ENCODE measurements around the gene FOXN3.

Gene FOXN3

DNA sequence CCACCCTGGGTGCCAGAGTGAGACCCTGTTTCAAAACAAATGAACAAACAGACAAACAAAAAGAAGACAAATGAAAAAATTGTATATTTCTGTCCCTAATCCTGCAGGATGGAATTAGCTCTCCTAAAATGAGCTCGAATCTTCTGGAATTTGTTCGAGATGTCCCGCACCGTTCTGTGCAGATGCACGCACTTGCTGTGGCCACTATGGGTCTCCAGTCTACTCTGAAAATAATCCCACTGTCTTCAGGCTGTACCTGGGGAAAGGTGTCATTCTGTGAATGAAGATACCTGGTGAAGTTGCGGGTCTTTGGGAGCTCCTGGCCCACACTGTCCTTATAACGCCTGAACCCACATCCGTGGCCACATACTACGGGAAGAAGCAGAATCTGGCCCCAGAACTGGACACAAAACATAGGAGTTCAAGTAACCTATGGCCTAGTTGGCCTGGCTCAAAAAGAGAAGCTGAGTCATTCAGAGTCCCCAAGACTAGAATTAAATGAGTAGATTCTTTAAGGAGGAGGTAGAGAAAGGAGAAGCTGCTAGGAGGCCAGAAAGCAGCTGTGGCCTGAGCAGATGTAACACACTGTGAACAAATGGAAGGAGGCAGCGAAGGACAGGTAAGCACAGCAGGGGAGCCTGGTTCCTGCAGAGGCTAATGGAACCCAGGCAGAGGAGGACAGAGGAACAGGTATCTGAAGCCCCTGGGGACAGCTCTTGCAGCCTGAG, 108.6 kb downstream of the FOXN3 start:
- TF ChIP-seq, protein P1, sequence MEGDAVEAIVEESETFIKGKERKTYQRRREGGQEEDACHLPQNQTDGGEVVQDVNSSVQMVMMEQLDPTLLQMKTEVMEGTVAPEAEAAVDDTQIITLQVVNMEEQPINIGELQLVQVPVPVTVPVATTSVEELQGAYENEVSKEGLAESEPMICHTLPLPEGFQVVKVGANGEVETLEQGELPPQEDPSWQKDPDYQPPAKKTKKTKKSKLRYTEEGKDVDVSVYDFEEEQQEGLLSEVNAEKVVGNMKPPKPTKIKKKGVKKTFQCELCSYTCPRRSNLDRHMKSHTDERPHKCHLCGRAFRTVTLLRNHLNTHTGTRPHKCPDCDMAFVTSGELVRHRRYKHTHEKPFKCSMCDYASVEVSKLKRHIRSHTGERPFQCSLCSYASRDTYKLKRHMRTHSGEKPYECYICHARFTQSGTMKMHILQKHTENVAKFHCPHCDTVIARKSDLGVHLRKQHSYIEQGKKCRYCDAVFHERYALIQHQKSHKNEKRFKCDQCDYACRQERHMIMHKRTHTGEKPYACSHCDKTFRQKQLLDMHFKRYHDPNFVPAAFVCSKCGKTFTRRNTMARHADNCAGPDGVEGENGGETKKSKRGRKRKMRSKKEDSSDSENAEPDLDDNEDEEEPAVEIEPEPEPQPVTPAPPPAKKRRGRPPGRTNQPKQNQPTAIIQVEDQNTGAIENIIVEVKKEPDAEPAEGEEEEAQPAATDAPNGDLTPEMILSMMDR (IDR thresholded peaks at IDR 0.05), result no peak
- TF ChIP-seq ZFX (IDR thresholded peaks at IDR 0.05; ENCODE audit: borderline replicate concordance), result no peak
- H3K27ac ChIP-seq, result no peak overlapping the region

DNA sequence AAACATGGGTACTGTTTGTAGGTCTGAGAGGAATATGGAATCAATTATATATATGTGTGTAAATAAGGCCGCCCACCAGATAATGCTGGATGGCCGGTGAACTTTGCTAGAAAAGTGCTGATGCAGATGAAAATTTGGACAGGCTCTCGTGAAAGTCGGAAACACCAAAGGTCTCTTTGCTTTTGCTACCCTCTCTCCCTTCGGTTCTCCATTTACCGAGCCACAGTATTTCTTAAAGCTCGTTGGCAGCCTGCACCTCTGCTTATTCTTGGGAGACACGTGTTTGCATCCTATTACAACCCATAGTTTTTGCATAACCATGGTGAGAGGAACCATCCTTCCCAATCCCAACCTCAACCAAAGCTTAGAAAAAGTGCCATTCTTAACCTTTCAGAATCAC, 109.6 kb downstream of the FOXN3 start:
- TF ChIP-seq, protein P1 (IDR thresholded peaks at IDR 0.05), result no peak
- no peak for TF ChIP-seq ZFX (IDR thresholded peaks at IDR 0.05; ENCODE audit: borderline replicate concordance)
- H3K27ac ChIP-seq, result no peak overlapping the region

DNA sequence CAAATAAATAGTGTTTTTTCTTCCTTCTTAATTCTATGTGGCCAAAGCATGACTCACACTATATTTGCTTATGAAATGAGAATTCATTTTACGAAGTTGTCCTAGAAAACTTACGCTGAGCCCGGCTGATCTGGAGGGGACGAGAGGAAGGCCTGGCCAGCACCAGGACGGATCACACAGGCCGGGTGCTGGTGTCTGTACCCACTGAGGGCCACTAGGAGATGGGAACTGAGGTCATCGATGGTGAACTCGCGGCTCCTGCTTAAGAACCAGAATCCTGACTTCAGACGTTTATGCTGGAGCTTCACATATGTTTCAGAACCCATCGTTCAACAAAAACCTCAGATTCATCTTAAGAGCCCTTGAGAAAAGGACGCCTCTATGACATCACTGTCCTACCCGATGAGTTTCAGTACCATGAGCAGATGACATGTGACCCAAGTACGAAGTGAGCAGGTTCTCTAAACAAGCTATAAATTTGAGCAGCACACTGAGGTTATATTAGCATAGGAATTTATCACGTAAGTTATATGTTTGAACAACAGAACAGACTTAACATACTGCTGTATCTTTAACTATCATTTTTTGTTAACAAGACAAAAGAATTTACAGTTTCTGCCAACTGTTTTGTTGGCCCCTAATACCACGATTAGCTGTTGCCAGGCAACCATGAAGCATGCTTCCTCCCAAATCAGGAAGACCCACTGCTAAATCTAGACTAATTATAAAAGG, 111.9 kb downstream of the FOXN3 start:
- no peak overlapping the region for H3K27ac ChIP-seq
- TF ChIP-seq, protein P1 (IDR thresholded peaks at IDR 0.05), result no peak
- TF ChIP-seq ZFX (IDR thresholded peaks at IDR 0.05; ENCODE audit: borderline replicate concordance), result no peak

DNA sequence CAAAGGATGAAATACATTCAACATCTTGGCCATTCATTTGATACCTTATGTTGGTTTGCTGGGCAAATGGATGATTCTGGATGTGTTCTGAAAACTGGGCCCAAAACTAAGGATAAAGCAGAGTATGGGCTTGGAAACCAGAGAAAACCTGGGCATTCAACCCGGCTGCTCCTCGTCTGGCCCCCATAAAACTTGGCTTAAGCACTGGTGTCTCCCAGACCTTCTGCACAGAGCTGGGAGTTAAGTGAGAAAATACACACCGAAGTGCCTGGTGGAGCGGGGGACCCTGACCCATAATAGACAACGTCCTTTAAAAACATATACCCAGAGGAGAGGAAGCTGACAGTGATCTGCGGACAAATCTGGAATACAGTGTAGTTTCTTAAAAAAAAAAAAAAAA, 112.5 kb downstream of the FOXN3 start:
- TF ChIP-seq, protein P1 (IDR thresholded peaks at IDR 0.05), result no peak
- H3K27ac ChIP-seq, result no peak overlapping the region

DNA sequence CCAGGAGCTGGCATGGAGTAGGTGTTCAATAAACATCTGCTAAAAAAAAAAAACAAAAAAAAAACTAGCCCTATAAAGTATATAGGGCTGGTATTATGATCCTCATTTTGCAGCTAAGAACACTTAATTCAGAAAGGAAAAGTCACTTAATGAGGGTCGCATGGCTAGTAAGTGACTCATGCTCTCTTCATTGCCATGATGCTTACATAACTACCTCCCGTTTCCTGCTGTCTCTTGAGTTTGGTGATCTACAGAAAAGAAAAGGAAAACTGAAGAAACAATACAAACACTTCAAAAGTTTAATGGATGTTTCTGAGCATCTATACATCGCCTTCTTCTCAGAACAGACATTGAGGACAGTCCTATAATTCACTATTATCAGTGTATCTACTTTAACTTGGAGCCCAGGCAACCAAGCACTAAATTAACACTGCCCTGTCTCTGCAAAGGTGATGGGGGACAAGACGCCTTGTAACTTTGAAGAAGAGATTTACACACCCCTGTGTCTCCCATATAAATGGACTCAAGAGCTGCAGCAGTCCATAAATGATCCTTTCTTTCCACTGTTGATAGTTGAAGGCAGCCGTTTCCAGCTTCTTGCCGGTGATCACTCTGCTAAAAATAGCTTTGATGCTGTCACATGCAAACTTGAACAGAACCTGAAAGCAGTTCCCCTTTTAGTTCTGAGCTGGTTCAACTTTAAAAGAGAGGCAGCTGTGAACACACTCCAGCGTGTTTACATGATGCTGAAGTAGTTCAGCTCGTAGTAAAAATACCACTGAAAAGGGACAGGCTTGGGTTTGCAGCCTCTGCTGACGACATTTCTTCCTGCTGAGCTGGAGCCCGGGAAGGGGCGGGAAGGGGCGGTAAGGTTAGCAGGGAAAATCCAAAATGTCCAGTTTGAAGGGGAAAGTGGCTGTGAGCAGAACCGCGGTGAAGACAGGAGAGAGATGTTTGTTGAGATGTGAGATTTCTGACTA, 113.3 kb downstream of the FOXN3 start:
- no peak overlapping the region for H3K27ac ChIP-seq
- no peak for TF ChIP-seq ZFX (IDR thresholded peaks at IDR 0.05; ENCODE audit: borderline replicate concordance)

DNA sequence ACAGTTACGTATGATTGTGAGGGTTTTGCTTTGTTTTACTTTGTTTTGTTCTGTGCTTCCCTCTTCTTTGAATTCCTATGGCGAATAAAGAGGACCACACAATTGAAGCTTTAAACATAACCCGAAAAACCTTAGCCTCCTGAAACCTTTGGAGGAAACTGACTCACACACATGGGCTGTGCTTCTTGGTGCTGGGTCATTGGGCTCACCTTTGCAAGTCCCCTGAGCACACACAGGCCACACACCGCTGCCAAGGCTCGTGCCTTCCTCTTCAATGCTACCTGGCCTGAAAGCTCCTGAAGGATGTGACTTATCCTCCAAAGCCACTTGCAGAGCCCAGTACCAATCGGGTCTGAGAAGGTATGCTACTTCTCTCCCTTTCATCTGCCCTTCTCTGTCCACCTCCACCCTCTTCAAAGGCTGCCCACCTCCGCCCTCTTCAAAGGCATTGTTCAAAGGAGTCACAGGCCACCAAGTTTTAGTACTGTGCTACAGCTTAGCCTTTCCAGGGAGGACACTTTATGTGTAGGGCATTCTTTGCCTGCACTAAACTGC, 114.6 kb downstream of the FOXN3 start:
- H3K27ac ChIP-seq, result no peak overlapping the region
- no peak for TF ChIP-seq ZFX (IDR thresholded peaks at IDR 0.05; ENCODE audit: borderline replicate concordance)
- TF ChIP-seq, protein P1 (IDR thresholded peaks at IDR 0.05), result no peak

DNA sequence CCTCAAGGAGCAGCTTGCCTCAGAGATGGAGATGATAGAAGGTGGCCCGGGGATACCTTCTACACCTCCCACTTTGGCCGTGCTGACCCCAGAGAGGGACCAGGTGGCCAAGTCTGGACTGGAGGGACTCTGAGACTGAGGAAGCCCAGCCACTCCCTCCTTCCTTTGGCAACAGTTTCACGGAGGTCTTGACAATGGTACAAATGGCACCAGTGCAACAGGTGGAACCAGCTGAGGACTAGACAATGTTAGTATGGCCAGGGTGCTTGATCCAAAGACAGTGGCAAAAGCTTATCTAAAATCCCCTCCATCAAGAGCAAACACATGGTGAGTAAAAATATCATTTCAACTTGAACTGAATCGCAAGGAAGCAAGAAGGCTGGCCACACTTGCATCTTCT, 117.4 kb downstream of the FOXN3 start:
- H3K27ac ChIP-seq, result no peak overlapping the region
- TF ChIP-seq ZFX (IDR thresholded peaks at IDR 0.05; ENCODE audit: borderline replicate concordance), result no peak
- TF ChIP-seq, protein P1 (IDR thresholded peaks at IDR 0.05), result no peak

All from 22Rv1 (cell line).